ENCODE data around the gene OSTF1. TPM values are rescaled to one million over a fixed set of nuclear protein-coding genes. Genes with fewer than 3 reads are reported as not detected.

The OSTF1 gene
- total RNA-seq, 1 donor from 2014 or later, result 77.8 TPM

- intact Hi-C loops (cut with DNase I), result no loop called here
- no peak for TF ChIP-seq CTCF (IDR thresholded peaks at IDR 0.05)
- DNase-seq (no peak), ATAC-seq (no peak)
- H3K9me3 ChIP-seq, result no peaks in the 10 kb centered on the region
- no peaks in the 10 kb centered on the region for H3K27me3 ChIP-seq
- no peak overlapping the region for H3K27ac ChIP-seq
- peaks cover 3% of the 10 kb centered on the region for H3K36me3 ChIP-seq
- H3K4me3 ChIP-seq, result no peak overlapping the region
- no peaks in the 10 kb centered on the region for H3K4me1 ChIP-seq
Observed at GRCh38 chr9:75161116-75161857, 73.0 kb downstream of the OSTF1 start.

- intact Hi-C loops (cut with DNase I), result no loop called here
- Histone ChIP-seq H3K4me3 (no peak overlapping the region), H3K36me3 (peaks cover 13% of the 10 kb centered on the region), H3K9me3 (no peaks in the 10 kb centered on the region), H3K27me3 (no peaks in the 10 kb centered on the region), H3K4me1 (peaks cover 1% of the 10 kb centered on the region), H3K27ac (no peak overlapping the region)
- DNase-seq (no peak), ATAC-seq (no peak)
- no peak for TF ChIP-seq CTCF (IDR thresholded peaks at IDR 0.05)
Observed at GRCh38 chr9:75163764-75164163, 75.5 kb downstream of the OSTF1 start.

- no peak for TF ChIP-seq CTCF (IDR thresholded peaks at IDR 0.05)
- Histone ChIP-seq H3K27me3 (no peaks in the 10 kb centered on the region), H3K36me3 (peaks cover 13% of the 10 kb centered on the region), H3K4me1 (peaks cover 2% of the 10 kb centered on the region), H3K9me3 (no peaks in the 10 kb centered on the region), H3K27ac (no peak overlapping the region), H3K4me3 (no peak overlapping the region)
- intact Hi-C loops (cut with DNase I), result no loop called here
- ATAC-seq (no peak), DNase-seq (no peak)
Observed at GRCh38 chr9:75164573-75164972, 76.3 kb downstream of the OSTF1 start.

GRCh38 chr9:75167281-75167680 is 79.0 kb downstream of the OSTF1 start:
- intact Hi-C loops (cut with DNase I), result no loop called here
- TF ChIP-seq CTCF (IDR thresholded peaks at IDR 0.05), result no peak
- DNase-seq, result no peak

GRCh38 chr9:75168270-75169178 is 80.2 kb downstream of the OSTF1 start:
- Histone ChIP-seq H3K9me3 (no peaks in the 10 kb centered on the region), H3K27me3 (no peaks in the 10 kb centered on the region), H3K4me3 (no peak overlapping the region), H3K4me1 (peaks cover 2% of the 10 kb centered on the region), H3K27ac (no peak overlapping the region), H3K36me3 (peaks cover 32% of the 10 kb centered on the region)
- intact Hi-C loops (cut with DNase I), result no loop called here
- no peak for TF ChIP-seq CTCF (IDR thresholded peaks at IDR 0.05)
- DNase-seq (no peak), ATAC-seq (no peak)

More at GRCh38 chr9:75167281-75167680, 79.0 kb downstream of the OSTF1 start:
- H3K36me3 ChIP-seq, result peaks cover 32% of the 10 kb centered on the region
- H3K4me3 ChIP-seq, result no peak overlapping the region
- no peaks in the 10 kb centered on the region for H3K27me3 ChIP-seq
- ATAC-seq, result no peak
- H3K4me1 ChIP-seq, result peaks cover 2% of the 10 kb centered on the region
- no peak overlapping the region for H3K27ac ChIP-seq
- no peaks in the 10 kb centered on the region for H3K9me3 ChIP-seq
